Gastrocnemius medialis (tissue), 4 donors: Measurements from ENCODE around the gene KAZN. TPM values are rescaled to one million over a fixed set of nuclear protein-coding genes. Genes with fewer than 3 reads are reported as not detected.

ENCODE experiments used
- ATAC-seq, 2 donors: fragments of 150-250 bp; one replicate each; pipeline ENCODE4 v1.9.1; 2016
- DNase-seq, 2 donors: peaks; one replicate each; pipeline ENCODE4 v3.0.0-alpha.2; 2019
- H3K27ac ChIP-seq, 4 donors: fragments of 200-600 bp; sonication (generic); 1 replicate in 1 of 4; 2 replicates in 3 of 4; pipeline ENCODE4 v1.5.1; 2016 to 2018; ENCODE audit warnings: mild to moderate bottlenecking in 2 of 4, moderate library complexity in 1 of 4
- H3K27me3 ChIP-seq, 3 donors: fragments of 200-600 bp; sonication (generic) in 2 of 3; 1 replicate in 1 of 3; 2 replicates in 2 of 3; pipeline versions ENCODE4 v1.5.1 to v1.6.0; 2016 to 2019; ENCODE audit warnings: mild to moderate bottlenecking in 1 of 3, moderate library complexity in 1 of 3
- H3K36me3 ChIP-seq, 2 donors: fragments of 200-600 bp; sonication (generic) in 1 of 2; one replicate each; pipeline ENCODE4 v1.5.1; 2017 to 2018
- H3K4me1 ChIP-seq, 2 donors: fragments of 200-600 bp; sonication (generic) in 1 of 2; one replicate each; pipeline ENCODE4 v1.5.1; 2016 to 2017; ENCODE audit warnings: mild to moderate bottlenecking in 2 of 2
- H3K4me3 ChIP-seq, 4 donors: fragments of 200-600 bp; sonication (generic) in 3 of 4; 1 replicate in 1 of 4; 2 replicates in 3 of 4; pipeline ENCODE4 v1.5.1; 2016 to 2019; ENCODE audit warnings: mild to moderate bottlenecking in 2 of 4
- H3K9me3 ChIP-seq, 3 donors: fragments of 200-600 bp; sonication (generic) in 2 of 3; 1 replicate in 1 of 3; 2 replicates in 2 of 3; pipeline ENCODE4 v1.5.1; 2016 to 2019
- CTCF ChIP-seq, 5 experiments: fragments of 450-650 bp in 3 of 5; fragments of 200-600 bp in 2 of 5; sonication (generic) in 2 of 5; IDR thresholded peaks in 4 of 5; conservative IDR thresholded peaks in 1 of 5; 1 replicate in 4 of 5; 2 replicates in 1 of 5; pipeline ENCODE4 v1.5.1; 2016 to 2019; ENCODE audit warnings: antibody characterized with exemption in 5 of 5, mild to moderate bottlenecking in 3 of 5, moderate library complexity in 3 of 5
- POLR2A ChIP-seq, 2 donors: fragments of 450-650 bp; IDR thresholded peaks; one replicate each; pipeline ENCODE4 v1.6.1; 2017; ENCODE audit warnings: antibody characterized with exemption in 2 of 2, mild to moderate bottlenecking in 2 of 2, moderate library complexity in 2 of 2
- in situ Hi-C, 4 donors: fragments of 200-750 bp; cut with MboI; loops; one replicate each; pipeline versions ENCODE4 v1.15.0 to v1.8.0; 2017; ENCODE audit warnings: low sequenced_read_pairs in 4 of 4
- intact Hi-C: fragments of 100-400 bp; cut with DNase I; formaldehyde crosslinking; loops from one replicate; pipeline ENCODE4 v1.15.1; 2023; ENCODE audit warnings: low total_unique reads
- total RNA-seq, 4 donors: library from RNA; depleted of rRNA; stranded (reverse); fragments of >200 nt; gene quantifications; one replicate each; pipeline versions ENCODE4 v1.1.0 to v1.2.3, GENCODE V29; 2016

Gene KAZN
- total RNA-seq, 4 donors from 2014 or later, result 0.05 to 2.2 (median 1.00) TPM

- ATAC-seq, result no peak
- in situ Hi-C loops, result no loop called here
- DNase-seq, result no peak
Observed at GRCh38 chr1:14889825-14890440, 291.4 kb downstream of the KAZN start.

GRCh38 chr1:14891991-14892390 lies 293.5 kb downstream of the KAZN start:
- in situ Hi-C loops, result no loop called here

More at GRCh38 chr1:14889825-14890440, 291.4 kb downstream of the KAZN start:
- Histone ChIP-seq H3K27ac (no peak overlapping the region), H3K36me3 (no peaks in the 10 kb centered on the region), H3K4me1 (no peaks in the 10 kb centered on the region), H3K27me3 (no peaks in the 10 kb centered on the region), H3K4me3 (no peak overlapping the region), H3K9me3 (no peaks in the 10 kb centered on the region)
- TF ChIP-seq POLR2A (IDR thresholded peaks at IDR 0.05), result no peak
- no peak for TF ChIP-seq CTCF (IDR thresholded peaks at IDR 0.05 in 4 of 5, conservative IDR thresholded peaks at IDR 0.05 in 1 of 5)
- intact Hi-C loops, result no loop called here

GRCh38 chr1:14894811-14895560 lies 296.5 kb downstream of the KAZN start:
- intact Hi-C loops, result no loop called here
- no peak for TF ChIP-seq CTCF (IDR thresholded peaks at IDR 0.05 in 4 of 5, conservative IDR thresholded peaks at IDR 0.05 in 1 of 5)
- no peak for TF ChIP-seq POLR2A (IDR thresholded peaks at IDR 0.05)
- in situ Hi-C loops, result no loop called here

More at GRCh38 chr1:14891991-14892390, 293.5 kb downstream of the KAZN start:
- intact Hi-C loops, result no loop called here
- Histone ChIP-seq H3K27ac (no peak overlapping the region), H3K27me3 (no peaks in the 10 kb centered on the region), H3K4me3 (no peak overlapping the region), H3K4me1 (no peaks in the 10 kb centered on the region), H3K9me3 (no peaks in the 10 kb centered on the region), H3K36me3 (no peaks in the 10 kb centered on the region)
- no peak for ATAC-seq
- no peak for DNase-seq
- TF ChIP-seq POLR2A (IDR thresholded peaks at IDR 0.05) (no peak), CTCF (IDR thresholded peaks at IDR 0.05 in 4 of 5, conservative IDR thresholded peaks at IDR 0.05 in 1 of 5) (no peak)

GRCh38 chr1:14895727-14896126 lies 297.2 kb downstream of the KAZN start:
- DNase-seq (no peak), ATAC-seq (no peak)
- no peaks in the 10 kb centered on the region for H3K4me1 ChIP-seq
- intact Hi-C loops, result no loop called here
- H3K27ac ChIP-seq, result no peak overlapping the region
- in situ Hi-C loops, result no loop called here
- no peak for TF ChIP-seq CTCF (IDR thresholded peaks at IDR 0.05 in 4 of 5, conservative IDR thresholded peaks at IDR 0.05 in 1 of 5)
- no peak for TF ChIP-seq POLR2A (IDR thresholded peaks at IDR 0.05)
- no peaks in the 10 kb centered on the region for H3K36me3 ChIP-seq
- H3K9me3 ChIP-seq, result no peaks in the 10 kb centered on the region
- peaks cover 0 to under 1% (median 0%) of the 10 kb centered on the region in 3 donors for H3K27me3 ChIP-seq
- H3K4me3 ChIP-seq, result no peak overlapping the region

More at GRCh38 chr1:14894811-14895560, 296.5 kb downstream of the KAZN start:
- Histone ChIP-seq H3K4me1 (no peaks in the 10 kb centered on the region), H3K27me3 (no peaks in the 10 kb centered on the region), H3K36me3 (no peaks in the 10 kb centered on the region), H3K27ac (no peak overlapping the region), H3K9me3 (no peaks in the 10 kb centered on the region), H3K4me3 (no peak overlapping the region)
- ATAC-seq (no peak), DNase-seq (no peak)
